Measurements from ENCODE around the gene NDUFAF8.
A peak's percentile ranks its signal among the peaks of the same experiment; 100 is the strongest.

GRCh38 chr17:81241648-81242420 lies 2.7 kb downstream of the NDUFAF8 start:
- TF ChIP-seq, protein P1, sequence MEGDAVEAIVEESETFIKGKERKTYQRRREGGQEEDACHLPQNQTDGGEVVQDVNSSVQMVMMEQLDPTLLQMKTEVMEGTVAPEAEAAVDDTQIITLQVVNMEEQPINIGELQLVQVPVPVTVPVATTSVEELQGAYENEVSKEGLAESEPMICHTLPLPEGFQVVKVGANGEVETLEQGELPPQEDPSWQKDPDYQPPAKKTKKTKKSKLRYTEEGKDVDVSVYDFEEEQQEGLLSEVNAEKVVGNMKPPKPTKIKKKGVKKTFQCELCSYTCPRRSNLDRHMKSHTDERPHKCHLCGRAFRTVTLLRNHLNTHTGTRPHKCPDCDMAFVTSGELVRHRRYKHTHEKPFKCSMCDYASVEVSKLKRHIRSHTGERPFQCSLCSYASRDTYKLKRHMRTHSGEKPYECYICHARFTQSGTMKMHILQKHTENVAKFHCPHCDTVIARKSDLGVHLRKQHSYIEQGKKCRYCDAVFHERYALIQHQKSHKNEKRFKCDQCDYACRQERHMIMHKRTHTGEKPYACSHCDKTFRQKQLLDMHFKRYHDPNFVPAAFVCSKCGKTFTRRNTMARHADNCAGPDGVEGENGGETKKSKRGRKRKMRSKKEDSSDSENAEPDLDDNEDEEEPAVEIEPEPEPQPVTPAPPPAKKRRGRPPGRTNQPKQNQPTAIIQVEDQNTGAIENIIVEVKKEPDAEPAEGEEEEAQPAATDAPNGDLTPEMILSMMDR (IDR thresholded peaks at IDR 0.05), result peak; percentile 59 to 73 (median 62)
- TF ChIP-seq POLR2A (IDR thresholded peaks at IDR 0.05), result no peak
